ENCODE data around the gene RLBP1.

Gene RLBP1

GRCh38 chr15:89208256-89208655 is 13.1 kb downstream of the RLBP1 start:
- no peak overlapping the region for H3K27ac ChIP-seq (ENCODE audit: poor library complexity, severe bottlenecking)

GRCh38 chr15:89206908-89207331 is 14.5 kb downstream of the RLBP1 start:
- no peaks in the 10 kb centered on the region for H3K36me3 ChIP-seq (ENCODE audit: low read depth)
- H3K9me3 ChIP-seq (ENCODE audit: severe bottlenecking): no peaks in the 10 kb centered on the region
- DNase-seq (ENCODE audit: low spot score): peak; percentile 86
- peak; percentile 93 for ATAC-seq (ENCODE audit: low read depth)
- H3K4me3 ChIP-seq (ENCODE audit: severe bottlenecking): no peak overlapping the region
- peak; percentile 100 for TF ChIP-seq CTCF (IDR thresholded peaks at IDR 0.05; ENCODE audit: poor library complexity, severe bottlenecking)
- H3K27me3 ChIP-seq (ENCODE audit: insufficient read depth, poor library complexity, severe bottlenecking): no peaks in the 10 kb centered on the region
- no peaks in the 10 kb centered on the region for H3K4me1 ChIP-seq (ENCODE audit: insufficient read depth, poor library complexity, severe bottlenecking)
- H3K27ac ChIP-seq (ENCODE audit: poor library complexity, severe bottlenecking): no peak overlapping the region

More at GRCh38 chr15:89208256-89208655, 13.1 kb downstream of the RLBP1 start:
- no peak for TF ChIP-seq CTCF (IDR thresholded peaks at IDR 0.05; ENCODE audit: poor library complexity, severe bottlenecking)
- no peaks in the 10 kb centered on the region for H3K9me3 ChIP-seq (ENCODE audit: severe bottlenecking)
- no peak overlapping the region for H3K4me3 ChIP-seq (ENCODE audit: severe bottlenecking)
- H3K27me3 ChIP-seq (ENCODE audit: insufficient read depth, poor library complexity, severe bottlenecking): no peaks in the 10 kb centered on the region
- ATAC-seq (ENCODE audit: low read depth): no peak
- no peaks in the 10 kb centered on the region for H3K4me1 ChIP-seq (ENCODE audit: insufficient read depth, poor library complexity, severe bottlenecking)
- H3K36me3 ChIP-seq (ENCODE audit: low read depth): no peaks in the 10 kb centered on the region
- no peak for DNase-seq (ENCODE audit: low spot score)

- DNase-seq (ENCODE audit: low spot score) (no peak), ATAC-seq (ENCODE audit: low read depth) (no peak)
- Histone ChIP-seq H3K36me3 (ENCODE audit: low read depth) (no peaks in the 10 kb centered on the region), H3K27ac (ENCODE audit: poor library complexity, severe bottlenecking) (no peak overlapping the region), H3K27me3 (ENCODE audit: insufficient read depth, poor library complexity, severe bottlenecking) (no peaks in the 10 kb centered on the region), H3K4me1 (ENCODE audit: insufficient read depth, poor library complexity, severe bottlenecking) (no peaks in the 10 kb centered on the region), H3K4me3 (ENCODE audit: severe bottlenecking) (no peak overlapping the region), H3K9me3 (ENCODE audit: severe bottlenecking) (no peaks in the 10 kb centered on the region)
- TF ChIP-seq CTCF (IDR thresholded peaks at IDR 0.05; ENCODE audit: poor library complexity, severe bottlenecking): no peak
Observed at GRCh38 chr15:89205991-89206585, 15.3 kb downstream of the RLBP1 start.

- H3K9me3 ChIP-seq (ENCODE audit: severe bottlenecking): no peaks in the 10 kb centered on the region
- H3K4me3 ChIP-seq (ENCODE audit: severe bottlenecking): no peak overlapping the region
- TF ChIP-seq CTCF (IDR thresholded peaks at IDR 0.05; ENCODE audit: poor library complexity, severe bottlenecking): no peak
- ATAC-seq (ENCODE audit: low read depth) (peak; percentile 8; the same call in 1 of the 3 replicates), DNase-seq (ENCODE audit: low spot score) (no peak)
- H3K36me3 ChIP-seq (ENCODE audit: low read depth): no peaks in the 10 kb centered on the region
- H3K27ac ChIP-seq (ENCODE audit: poor library complexity, severe bottlenecking): no peak overlapping the region
- H3K4me1 ChIP-seq (ENCODE audit: insufficient read depth, poor library complexity, severe bottlenecking): no peaks in the 10 kb centered on the region
- no peaks in the 10 kb centered on the region for H3K27me3 ChIP-seq (ENCODE audit: insufficient read depth, poor library complexity, severe bottlenecking)
Observed at GRCh38 chr15:89203705-89204273, 17.6 kb downstream of the RLBP1 start.

- no peak for TF ChIP-seq CTCF (IDR thresholded peaks at IDR 0.05; ENCODE audit: poor library complexity, severe bottlenecking)
- Histone ChIP-seq H3K9me3 (ENCODE audit: severe bottlenecking) (no peaks in the 10 kb centered on the region), H3K4me1 (ENCODE audit: insufficient read depth, poor library complexity, severe bottlenecking) (peaks cover 11% of the 10 kb centered on the region), H3K4me3 (ENCODE audit: severe bottlenecking) (no peak overlapping the region), H3K27ac (ENCODE audit: poor library complexity, severe bottlenecking) (no peak overlapping the region), H3K36me3 (ENCODE audit: low read depth) (no peaks in the 10 kb centered on the region), H3K27me3 (ENCODE audit: insufficient read depth, poor library complexity, severe bottlenecking) (no peaks in the 10 kb centered on the region)
- DNase-seq (ENCODE audit: low spot score): no peak
- ATAC-seq (ENCODE audit: low read depth): no peak
Observed at GRCh38 chr15:89201465-89202005, 19.8 kb downstream of the RLBP1 start.
